Activated CD4-positive, CD25-positive, alpha-beta regulatory T cell treated with anti-CD3 and anti-CD28 coated beads, Interleukin-2, amount 50 U/mL, for 24 hours (primary cell): ENCODE measurements around the gene PPTC7.
"Not testable (repeated sequence)": the region's sequence is repeated elsewhere in the genome, so short reads cannot be mapped to it uniquely, and the experiment has no call there.

Experiments
- ATAC-seq, 2 donors: fragments of 150-1000 bp; cut with Tn5 transposase; one replicate each; pipeline ENCODE4 v1.10.0; 2021; ENCODE audit warnings: mild to moderate bottlenecking in 1 of 2, moderate library complexity in 1 of 2

PPTC7 gene

GRCh38 chr12:110534811-110535210, 48.3 kb downstream of the PPTC7 start:
- ATAC-seq: no peak

GRCh38 chr12:110533607-110534006, 49.5 kb downstream of the PPTC7 start:
- no peak for ATAC-seq

GRCh38 chr12:110532644-110533043, 50.5 kb downstream of the PPTC7 start:
- ATAC-seq: no peak

GRCh38 chr12:110531741-110532333, 51.3 kb downstream of the PPTC7 start:
- ATAC-seq: peak; percentile 88 to 90

- no peak for ATAC-seq
Measured at GRCh38 chr12:110530511-110530910, 52.6 kb downstream of the PPTC7 start.

- no peak for ATAC-seq
Measured at GRCh38 chr12:110528277-110528839, 54.8 kb downstream of the PPTC7 start.

GRCh38 chr12:110520876-110521712, 62.0 kb downstream of the PPTC7 start:
- peak; percentile 76 to 84 for ATAC-seq

- not testable (repeated sequence) for ATAC-seq
Measured at GRCh38 chr12:110518014-110518413, 65.1 kb downstream of the PPTC7 start.

- ATAC-seq: no peak
Measured at GRCh38 chr12:110516995-110517394, 66.1 kb downstream of the PPTC7 start.

- no peak for ATAC-seq
Measured at GRCh38 chr12:110514363-110514762, 68.8 kb downstream of the PPTC7 start.

GRCh38 chr12:110513842-110514241, 69.3 kb downstream of the PPTC7 start:
- no peak for ATAC-seq

GRCh38 chr12:110508071-110508586, 75.0 kb downstream of the PPTC7 start:
- no peak for ATAC-seq

GRCh38 chr12:110505332-110505731, 77.8 kb downstream of the PPTC7 start:
- no peak for ATAC-seq

- ATAC-seq: no peak
Measured at GRCh38 chr12:110503432-110503831, 79.7 kb downstream of the PPTC7 start.

- peak; percentile 97 to 98 for ATAC-seq
Measured at GRCh38 chr12:110501752-110502738, 81.1 kb downstream of the PPTC7 start, which contains the start of the genes RAD9B and VPS29. Gene RAD9B, plus strand, starts transcription at chr12:110502331. Its CDS starts 7 bp downstream, at chr12:110502338. Gene VPS29, minus strand, starts transcription at chr12:110502111. Its CDS starts 60 bp downstream, at chr12:110502051.

- peak in 1 of 2 donors; percentile 3 for ATAC-seq
Measured at GRCh38 chr12:110501399-110501751, 81.7 kb downstream of the PPTC7 start.

GRCh38 chr12:110498984-110499706, 84.0 kb downstream of the PPTC7 start:
- no peak for ATAC-seq
